Measurements from ENCODE around the gene DUS1L.

DUS1L gene

DNA sequence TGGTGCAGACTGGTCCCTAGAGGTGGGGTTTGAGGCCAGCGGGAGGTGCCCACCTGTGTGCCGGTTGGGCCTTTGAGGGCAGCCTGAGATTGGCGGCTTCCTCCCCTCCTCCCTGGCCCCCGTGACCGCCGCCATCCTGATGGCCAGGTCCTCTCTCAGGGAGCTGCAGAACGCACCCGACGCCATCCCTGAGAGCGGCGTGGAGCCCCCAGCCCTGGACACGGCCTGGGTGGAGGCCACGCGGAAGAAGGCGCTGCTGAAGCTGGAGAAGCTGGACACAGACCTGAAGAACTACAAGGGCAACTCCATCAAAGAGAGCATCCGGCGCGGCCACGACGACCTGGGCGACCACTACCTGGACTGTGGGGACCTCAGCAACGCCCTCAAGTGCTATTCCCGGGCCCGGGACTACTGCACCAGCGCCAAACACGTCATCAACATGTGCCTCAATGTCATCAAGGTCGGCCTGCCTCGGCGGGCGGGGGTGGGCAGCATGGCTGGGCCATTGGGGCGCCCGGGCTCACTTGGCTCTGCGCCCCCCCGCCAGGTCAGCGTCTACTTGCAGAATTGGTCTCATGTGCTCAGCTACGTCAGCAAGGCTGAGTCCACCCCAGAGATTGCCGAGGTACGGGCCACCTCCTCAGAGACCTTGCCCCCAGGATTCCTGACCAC is 11.1 kb downstream of the DUS1L start:
- no peaks in the 10 kb centered on the region; the same call in 1 of the 2 replicates for H3K4me1 ChIP-seq (ENCODE audit: insufficient read depth, low read length)
- peaks cover 7% of the 10 kb centered on the region; the same call in 1 of the 2 replicates for H3K36me3 ChIP-seq (ENCODE audit: insufficient read depth, low read length)
- no peaks in the 10 kb centered on the region for H3K9me3 ChIP-seq (ENCODE audit: control insufficient read depth, insufficient read depth, low read length)
- no peak overlapping the region for H3K9ac ChIP-seq (ENCODE audit: low read depth, low read length)

DNA sequence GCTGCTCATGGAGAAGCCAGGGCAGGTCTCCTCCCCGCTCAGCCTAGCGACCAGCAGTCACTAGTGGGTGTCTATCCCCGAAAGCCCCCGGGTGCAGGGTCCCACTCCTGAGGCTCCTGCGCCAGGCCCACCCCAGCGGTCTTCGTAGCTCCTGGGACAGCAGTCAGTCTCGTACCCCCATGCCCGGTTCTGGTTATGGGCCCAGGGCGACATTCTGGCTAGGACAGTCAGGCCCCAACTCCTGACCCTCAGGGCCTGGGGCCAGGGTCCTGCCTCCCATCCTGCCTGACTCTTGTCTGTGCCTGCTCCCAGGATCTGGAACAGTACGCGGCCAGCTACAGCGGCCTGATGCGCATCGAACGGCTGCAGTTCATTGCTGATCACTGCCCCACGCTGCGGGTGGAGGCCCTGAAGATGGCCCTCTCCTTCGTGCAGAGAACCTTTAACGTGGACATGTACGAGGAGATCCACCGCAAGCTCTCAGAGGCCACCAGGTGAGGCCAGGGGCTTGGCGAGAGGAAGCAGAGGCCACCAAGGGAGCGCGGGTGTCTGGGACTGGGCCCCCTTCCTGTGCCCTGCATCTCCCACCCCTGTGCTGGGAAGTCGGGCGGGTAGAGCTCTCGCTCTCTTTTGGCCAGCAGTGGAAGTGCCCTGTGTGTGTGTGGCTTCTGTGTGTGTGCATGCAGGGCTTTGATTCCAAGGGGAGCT is 11.9 kb downstream of the DUS1L start:
- H3K4me1 ChIP-seq (ENCODE audit: insufficient read depth, low read length), result no peaks in the 10 kb centered on the region; the same call in 1 of the 2 replicates
- no peak overlapping the region for H3K9ac ChIP-seq (ENCODE audit: low read depth, low read length)
- H3K36me3 ChIP-seq (ENCODE audit: insufficient read depth, low read length), result peaks cover 7% of the 10 kb centered on the region; the same call in 1 of the 2 replicates
- H3K9me3 ChIP-seq (ENCODE audit: control insufficient read depth, insufficient read depth, low read length), result no peaks in the 10 kb centered on the region

DNA sequence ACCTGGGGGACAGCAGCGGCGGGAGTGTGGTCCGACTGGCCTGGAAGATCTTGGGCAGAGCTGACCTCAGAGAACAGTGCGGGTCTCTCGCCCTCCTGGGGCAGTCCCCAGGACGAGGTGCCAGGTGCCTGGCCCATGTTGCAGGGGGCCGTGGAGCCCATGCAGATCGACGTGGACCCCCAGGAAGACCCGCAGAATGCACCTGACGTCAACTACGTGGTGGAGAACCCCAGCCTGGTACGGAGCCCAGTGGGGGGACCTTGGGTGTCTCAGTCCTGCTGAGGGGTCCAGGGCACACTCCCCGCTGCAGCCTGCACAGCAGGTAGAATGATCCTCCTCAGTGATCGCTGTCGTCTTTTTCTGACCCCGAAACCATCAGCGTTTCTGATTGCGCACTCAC is 12.5 kb downstream of the DUS1L start:
- no peaks in the 10 kb centered on the region for H3K9me3 ChIP-seq (ENCODE audit: control insufficient read depth, insufficient read depth, low read length)
- H3K9ac ChIP-seq (ENCODE audit: low read depth, low read length), result no peak overlapping the region
- peaks cover 7% of the 10 kb centered on the region; the same call in 1 of the 2 replicates for H3K36me3 ChIP-seq (ENCODE audit: insufficient read depth, low read length)
- no peaks in the 10 kb centered on the region; the same call in 1 of the 2 replicates for H3K4me1 ChIP-seq (ENCODE audit: insufficient read depth, low read length)

DNA sequence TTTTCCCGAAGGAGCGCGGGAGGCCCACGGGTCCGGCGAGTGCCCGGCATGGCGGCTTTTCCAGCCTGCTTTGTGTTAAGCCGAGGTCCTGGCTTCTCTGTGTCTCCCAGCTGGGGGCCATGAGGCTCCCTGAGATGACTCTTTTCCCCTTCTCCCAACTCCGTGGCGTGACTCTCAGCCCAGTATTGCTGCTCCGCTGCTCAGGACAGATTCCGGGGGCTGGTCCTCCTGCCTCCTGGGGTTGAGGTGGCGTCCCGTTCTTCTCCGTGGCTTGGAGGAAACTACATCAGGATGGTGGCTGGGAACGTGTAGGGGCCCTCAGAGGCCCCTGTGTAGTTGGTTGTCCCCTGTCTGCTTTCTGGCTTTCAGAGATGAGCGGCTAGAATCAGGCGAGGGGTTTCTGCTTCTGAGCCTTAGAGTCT is 13.0 kb downstream of the DUS1L start:
- Histone ChIP-seq H3K36me3 (ENCODE audit: insufficient read depth, low read length) (peaks cover 5% of the 10 kb centered on the region), H3K4me1 (ENCODE audit: insufficient read depth, low read length) (no peaks in the 10 kb centered on the region; the same call in 1 of the 2 replicates), H3K9me3 (ENCODE audit: control insufficient read depth, insufficient read depth, low read length) (no peaks in the 10 kb centered on the region), H3K9ac (ENCODE audit: low read depth, low read length) (peak overlapping the region; percentile 61)

DNA sequence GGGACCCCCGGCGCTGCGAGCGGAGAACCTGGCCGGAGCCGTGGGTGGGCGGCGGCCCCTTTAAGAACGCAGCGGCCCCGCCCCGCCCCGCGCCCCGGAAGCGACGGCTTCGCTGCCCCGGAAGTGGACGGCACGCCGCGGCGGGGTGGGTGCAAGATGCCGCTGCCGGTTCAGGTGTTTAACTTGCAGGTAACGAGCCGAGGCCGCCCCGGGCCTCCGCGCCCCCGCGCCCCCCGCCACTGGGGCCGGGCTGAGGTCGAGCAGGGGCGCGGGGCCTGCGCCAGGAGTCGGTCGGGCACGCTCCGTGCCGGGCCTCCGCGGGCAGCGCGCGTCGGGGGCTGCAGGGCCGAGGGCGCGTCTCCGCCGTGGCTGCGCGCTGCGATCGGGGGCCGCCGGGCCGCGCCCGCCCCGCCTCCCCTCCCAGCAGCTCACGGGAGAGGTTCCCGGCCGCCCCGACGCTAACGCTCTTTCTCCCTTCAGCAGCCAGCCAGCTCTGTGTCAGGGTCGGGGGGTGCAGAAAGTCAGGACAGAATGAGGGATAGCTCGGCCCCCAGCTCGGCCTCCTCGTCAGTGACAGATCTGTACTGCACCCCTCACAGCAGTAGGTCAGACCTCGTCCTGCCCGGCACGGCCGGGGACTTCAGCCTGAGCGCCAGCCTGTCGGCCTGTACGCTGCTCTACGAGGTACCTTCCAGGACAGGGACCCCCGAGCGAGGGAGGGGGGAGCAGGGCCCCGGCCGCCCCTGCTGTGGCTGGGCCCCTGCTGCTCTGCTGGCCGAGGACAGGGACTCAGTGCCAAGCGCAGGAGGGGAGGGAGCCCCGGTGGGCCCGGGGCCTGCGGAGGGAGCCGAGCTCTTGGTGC is 13.6 kb downstream of the DUS1L start, which contains the start of the genes GPS1 and RFNG:
TSS of gene GPS1 (plus strand) at position 123 of the 862 bp plus-strand sequence. CDS start at position 157, 34 bp downstream.
TSS of gene RFNG (minus strand) at position 36 of the 862 bp plus-strand sequence. CDS start 45 bp downstream, outside the sequence.
- Histone ChIP-seq H3K4me1 (ENCODE audit: insufficient read depth, low read length) (no peaks in the 10 kb centered on the region; the same call in 1 of the 2 replicates), H3K9ac (ENCODE audit: low read depth, low read length) (peak within 1 kb of the TSS; percentile 64), H3K9me3 (ENCODE audit: control insufficient read depth, insufficient read depth, low read length) (no peaks in the 10 kb centered on the region), H3K36me3 (ENCODE audit: insufficient read depth, low read length) (peaks cover 5% of the 10 kb centered on the region)

DNA sequence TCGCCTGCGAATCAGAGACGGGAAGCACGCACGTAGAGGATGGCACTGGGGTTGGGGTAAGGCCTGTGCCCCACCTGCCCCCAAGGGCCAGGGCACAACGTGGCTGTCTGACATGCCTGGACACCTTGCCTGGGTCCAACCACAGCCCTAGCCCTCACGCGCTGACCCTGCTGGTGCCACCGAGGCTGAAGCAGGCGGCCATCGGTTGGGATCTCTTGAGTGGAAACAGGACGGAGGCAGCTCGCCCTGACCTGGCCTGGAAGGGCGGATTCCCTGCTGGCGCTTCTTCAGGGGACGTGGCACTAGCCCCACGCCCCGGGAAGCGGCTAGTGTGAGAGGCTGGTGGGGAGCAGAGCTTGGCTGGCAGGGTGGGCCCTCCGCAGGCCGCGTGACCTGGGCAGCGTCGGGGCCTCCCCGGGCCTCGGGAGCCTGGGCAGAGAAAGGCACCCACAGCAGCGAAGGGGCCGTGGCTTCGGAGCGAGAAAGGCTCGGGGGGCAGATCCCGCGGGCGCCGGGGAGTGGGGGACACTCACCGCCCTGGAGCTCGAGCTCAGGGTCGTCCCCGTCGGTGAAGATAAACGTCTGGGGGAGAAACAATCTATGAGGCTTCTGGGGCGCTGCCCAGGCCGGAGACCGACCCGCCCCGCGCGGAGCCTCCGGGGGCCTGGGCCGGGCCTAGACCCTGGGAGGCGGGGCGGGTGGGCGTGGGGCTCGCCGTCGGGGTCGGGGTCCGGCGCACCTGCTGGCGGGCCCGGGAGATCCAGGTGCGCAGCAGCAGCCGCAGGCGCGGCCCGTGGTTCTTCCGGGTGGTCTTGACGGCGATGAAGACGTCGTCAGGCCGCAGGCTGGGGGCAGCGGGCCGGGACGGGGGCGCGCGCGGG is 14.6 kb downstream of the DUS1L start:
- H3K4me1 ChIP-seq (ENCODE audit: insufficient read depth, low read length), result no peaks in the 10 kb centered on the region; the same call in 1 of the 2 replicates
- no peaks in the 10 kb centered on the region for H3K9me3 ChIP-seq (ENCODE audit: control insufficient read depth, insufficient read depth, low read length)
- peak overlapping the region; percentile 64 for H3K9ac ChIP-seq (ENCODE audit: low read depth, low read length)
- H3K36me3 ChIP-seq (ENCODE audit: insufficient read depth, low read length), result peaks cover 5% of the 10 kb centered on the region

DNA sequence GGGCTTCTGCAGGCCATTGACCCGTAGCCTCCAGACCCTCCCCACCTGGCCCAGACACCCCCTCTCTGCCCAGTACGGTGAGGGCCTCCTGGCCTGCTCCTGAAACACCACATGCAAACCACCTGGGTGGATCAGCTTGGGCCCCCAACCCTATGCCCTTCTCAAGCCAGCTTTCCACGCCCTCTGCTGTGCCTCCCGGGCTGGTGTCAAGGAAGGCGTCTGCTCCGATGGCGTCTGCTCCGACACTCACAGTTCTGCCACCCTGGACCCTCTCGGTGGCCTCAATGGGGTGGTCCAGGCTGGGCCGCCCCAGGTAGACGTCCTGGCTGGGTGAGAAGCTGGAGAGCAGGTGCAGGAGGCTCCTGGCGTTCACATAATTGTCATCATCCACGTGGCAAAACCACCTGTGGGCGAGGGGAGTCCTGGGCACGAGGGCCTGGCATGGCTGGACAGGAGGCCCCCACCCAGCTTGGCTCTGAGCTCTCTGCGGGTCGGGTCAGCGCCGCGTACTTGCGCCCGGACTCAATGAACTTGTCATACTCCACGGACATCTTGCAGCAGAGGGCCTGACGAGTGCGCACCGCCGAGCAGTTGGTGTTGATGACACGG is 15.3 kb downstream of the DUS1L start:
- no peaks in the 10 kb centered on the region for H3K9me3 ChIP-seq (ENCODE audit: control insufficient read depth, insufficient read depth, low read length)
- no peaks in the 10 kb centered on the region; the same call in 1 of the 2 replicates for H3K4me1 ChIP-seq (ENCODE audit: insufficient read depth, low read length)
- peaks cover 5% of the 10 kb centered on the region for H3K36me3 ChIP-seq (ENCODE audit: insufficient read depth, low read length)
- H3K9ac ChIP-seq (ENCODE audit: low read depth, low read length), result peak overlapping the region; percentile 64; the same call in 1 of the 2 replicates

DNA sequence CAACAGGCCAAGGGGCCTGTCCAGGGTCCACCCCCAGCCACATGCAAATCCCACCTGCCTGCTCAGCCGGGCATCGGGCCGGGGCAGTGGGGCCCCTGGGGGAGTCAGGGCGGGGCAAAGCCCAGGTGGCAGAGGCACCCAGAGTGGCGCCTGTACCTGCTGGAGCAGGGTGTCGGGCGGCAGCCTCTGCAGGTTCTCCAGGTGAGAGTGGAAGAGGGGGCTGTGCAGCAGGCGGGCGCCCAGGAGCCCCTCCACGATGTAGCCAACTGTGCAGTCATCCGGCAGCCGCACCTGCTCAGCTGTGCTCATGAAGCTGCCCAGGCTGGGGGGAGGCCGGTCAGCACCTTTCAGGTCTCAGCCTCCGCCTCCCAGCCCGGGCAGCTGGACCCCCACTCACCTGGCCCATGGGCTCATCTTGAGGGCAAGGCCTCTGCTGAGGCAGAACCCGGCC is 16.1 kb downstream of the DUS1L start:
- H3K9ac ChIP-seq (ENCODE audit: low read depth, low read length), result no peak overlapping the region
- peaks cover 2% of the 10 kb centered on the region; the same call in 1 of the 2 replicates for H3K36me3 ChIP-seq (ENCODE audit: insufficient read depth, low read length)
- H3K9me3 ChIP-seq (ENCODE audit: control insufficient read depth, insufficient read depth, low read length), result no peaks in the 10 kb centered on the region
- H3K4me1 ChIP-seq (ENCODE audit: insufficient read depth, low read length), result no peaks in the 10 kb centered on the region; the same call in 1 of the 2 replicates

DNA sequence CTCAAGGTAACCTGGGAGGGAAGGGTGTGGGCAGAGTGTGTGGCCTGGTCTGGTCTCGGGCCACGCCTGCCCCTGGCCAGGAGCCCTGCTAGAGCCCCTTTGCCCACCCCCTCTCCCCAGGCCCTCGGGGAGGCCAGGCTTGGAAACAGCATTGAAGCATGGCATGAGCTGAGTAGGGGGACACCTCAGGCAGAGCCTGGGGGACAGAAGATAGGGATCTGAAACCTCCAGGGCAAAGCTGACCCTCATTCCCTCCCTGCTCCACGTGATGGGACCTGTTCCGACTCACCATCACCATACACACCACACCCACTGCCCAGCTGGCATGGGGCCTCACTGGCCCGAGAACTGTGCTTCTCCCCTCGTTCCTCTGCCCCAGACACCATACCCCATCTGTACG is 16.5 kb downstream of the DUS1L start:
- Histone ChIP-seq H3K9ac (ENCODE audit: low read depth, low read length) (no peak overlapping the region), H3K9me3 (ENCODE audit: control insufficient read depth, insufficient read depth, low read length) (no peaks in the 10 kb centered on the region), H3K36me3 (ENCODE audit: insufficient read depth, low read length) (peaks cover 2% of the 10 kb centered on the region; the same call in 1 of the 2 replicates), H3K4me1 (ENCODE audit: insufficient read depth, low read length) (no peaks in the 10 kb centered on the region; the same call in 1 of the 2 replicates)

DNA sequence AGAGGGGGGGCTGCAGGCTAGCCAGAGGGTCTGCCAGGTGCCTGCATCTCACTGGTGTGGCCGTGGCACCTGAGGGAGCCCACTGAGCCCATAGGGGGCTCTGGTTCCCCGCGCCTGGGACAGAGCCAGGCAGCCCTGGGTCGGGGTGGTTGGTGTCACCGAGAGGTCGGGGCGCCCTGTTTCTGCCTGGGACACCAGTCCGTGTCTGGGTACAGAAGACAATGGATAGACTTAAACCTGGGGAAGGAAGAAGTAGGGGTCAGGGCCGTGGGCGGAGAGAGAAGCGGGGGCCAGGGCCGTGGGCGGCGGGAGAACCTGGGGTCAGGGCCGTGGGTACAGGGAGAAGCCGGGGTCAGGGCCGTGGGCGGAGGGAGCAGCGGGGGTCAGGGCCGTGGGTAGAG is 17.0 kb downstream of the DUS1L start:
- Histone ChIP-seq H3K9ac (ENCODE audit: low read depth, low read length) (no peak overlapping the region), H3K9me3 (ENCODE audit: control insufficient read depth, insufficient read depth, low read length) (no peaks in the 10 kb centered on the region), H3K4me1 (ENCODE audit: insufficient read depth, low read length) (peaks cover 5% of the 10 kb centered on the region; the same call in 1 of the 2 replicates), H3K36me3 (ENCODE audit: insufficient read depth, low read length) (peaks cover 2% of the 10 kb centered on the region; the same call in 1 of the 2 replicates)

DNA sequence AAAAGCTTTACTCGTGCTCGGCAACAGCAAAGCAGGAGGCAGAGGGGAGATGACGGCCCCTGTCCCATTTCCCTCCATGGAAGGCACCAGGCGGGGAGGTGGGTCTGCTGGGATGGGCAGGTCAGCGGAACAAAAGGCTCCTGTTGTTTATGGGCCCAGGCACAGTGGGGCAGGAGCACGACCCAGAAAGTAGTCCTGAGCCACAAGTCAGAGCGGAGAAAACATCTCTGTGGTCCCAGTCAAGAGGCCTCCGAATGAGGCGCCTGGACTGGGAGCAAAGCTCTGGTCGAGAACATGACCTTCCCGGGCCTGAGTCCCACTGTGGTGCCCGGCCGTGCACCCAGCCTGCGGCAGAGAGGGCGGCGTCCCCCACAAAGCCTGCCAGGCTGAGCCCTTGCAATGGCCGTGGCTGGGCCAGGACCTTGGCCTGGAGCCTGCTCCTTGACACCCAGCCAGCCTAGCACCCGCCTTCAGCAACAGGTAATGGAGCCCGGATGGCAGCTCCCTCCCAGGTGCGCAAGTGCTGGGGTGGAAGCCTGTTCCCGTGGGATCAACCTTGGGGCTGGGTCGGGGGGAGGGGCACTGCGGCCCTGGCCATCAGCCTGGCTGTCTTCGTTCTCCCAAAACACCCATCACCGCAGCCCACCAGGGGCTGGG is 17.6 kb downstream of the DUS1L start:
- Histone ChIP-seq H3K9ac (ENCODE audit: low read depth, low read length) (no peak overlapping the region), H3K36me3 (ENCODE audit: insufficient read depth, low read length) (peaks cover 2% of the 10 kb centered on the region; the same call in 1 of the 2 replicates)

DNA sequence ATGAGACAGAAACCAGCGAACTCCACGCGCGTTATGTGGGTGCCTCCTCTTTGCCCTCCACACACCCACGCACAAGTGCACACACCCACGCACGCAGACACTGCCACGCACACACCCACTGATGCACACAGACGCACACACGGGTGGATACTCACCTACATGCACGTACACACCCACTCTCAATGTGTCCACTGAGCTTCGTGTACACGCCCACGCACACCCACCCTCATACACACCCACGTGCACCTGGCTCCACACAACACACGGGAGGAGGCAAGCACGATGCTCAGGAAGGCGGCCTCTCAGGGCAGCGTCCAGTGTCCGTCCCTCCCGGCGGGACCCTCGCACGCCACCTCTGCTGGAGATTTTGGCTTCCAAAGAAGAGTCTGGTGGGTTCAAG is 18.2 kb downstream of the DUS1L start:
- no peaks in the 10 kb centered on the region for H3K9me3 ChIP-seq (ENCODE audit: control insufficient read depth, insufficient read depth, low read length)
- peaks cover 13% of the 10 kb centered on the region; the same call in 1 of the 2 replicates for H3K4me1 ChIP-seq (ENCODE audit: insufficient read depth, low read length)
- H3K9ac ChIP-seq (ENCODE audit: low read depth, low read length), result no peak overlapping the region
- H3K36me3 ChIP-seq (ENCODE audit: insufficient read depth, low read length), result peaks cover 2% of the 10 kb centered on the region; the same call in 1 of the 2 replicates

More for the DNA sequence above, 17.6 kb downstream of the DUS1L start:
- peaks cover 10% of the 10 kb centered on the region; the same call in 1 of the 2 replicates for H3K4me1 ChIP-seq (ENCODE audit: insufficient read depth, low read length)
- H3K9me3 ChIP-seq (ENCODE audit: control insufficient read depth, insufficient read depth, low read length), result no peaks in the 10 kb centered on the region
